IMR-90 (cell line): ENCODE measurements around the gene MRC2. TPM values are rescaled to one million over a fixed set of nuclear protein-coding genes. Genes with fewer than 3 reads are reported as not detected.

Source experiments
- ATAC-seq: fragments of 200-7000 bp; cut with Tn5 transposase; 2 replicates; pipeline ENCODE4 v1.9.1; 2020; ENCODE audit warnings: low read depth, mild to moderate bottlenecking, moderate library complexity
- BruUV-seq: library from RNA; stranded (reverse); fragments of 400-500 nt; replicated peaks from 2 replicates; lab custom pipeline; 2021; lab: Mats Ljungman, UMichigan
- CTCF ChIA-PET: fragments of 300-600 bp; formaldehyde crosslinking; extraction: SDS; loops from one replicate; lab custom pipeline; 2021; ENCODE audit warnings: antibody characterized with exemption; lab: Yijun Ruan, JAX
- POLR2A ChIA-PET: fragments of 300-600 bp; sonication (Branson Sonifier 250); formaldehyde crosslinking; loops from one replicate; lab custom pipeline; 2022; ENCODE audit warnings: antibody characterized with exemption; ENCODE audit not compliant: unreplicated experiment; lab: Charles Lee
- DNase-seq: peaks from one replicate; pipeline ENCODE4 v3.0.0; 2013
- H2AFZ ChIP-seq: replicated peaks from 2 replicates; pipeline ENCODE3; 2013; ENCODE audit warnings: low read length, mild to moderate bottlenecking; ENCODE audit not compliant: poor library complexity
- H2AK5ac ChIP-seq: 2 replicates; pipeline ENCODE4 v1.6.1; 2013; ENCODE audit warnings: low read depth, low read length, inconsistent platforms
- H2AK9ac ChIP-seq: replicated peaks from 2 replicates; pipeline ENCODE3; 2013; ENCODE audit warnings: mild to moderate bottlenecking, low read depth, low read length, moderate library complexity; ENCODE audit not compliant: poor library complexity
- H2BK120ac ChIP-seq: 2 replicates; pipeline ENCODE4 v1.6.1; 2013; ENCODE audit warnings: low read depth, low read length, inconsistent platforms
- H2BK15ac ChIP-seq: 3 replicates; pipeline ENCODE4 v1.6.1; 2013; ENCODE audit warnings: low read depth, low read length, inconsistent platforms
- H2BK20ac ChIP-seq: 2 replicates; pipeline ENCODE4 v1.6.1; 2013; ENCODE audit warnings: low read depth, mild to moderate bottlenecking, inconsistent platforms, low read length, moderate library complexity
- H2BK5ac ChIP-seq: 2 replicates; pipeline ENCODE4 v1.6.1; 2013; ENCODE audit warnings: mild to moderate bottlenecking, low read depth, low read length, inconsistent platforms; ENCODE audit not compliant: poor library complexity, severe bottlenecking
- H3K14ac ChIP-seq: replicated peaks from 2 replicates; pipeline ENCODE4 v1.6.1; 2013; ENCODE audit warnings: low read depth, low read length, inconsistent platforms
- H3K18ac ChIP-seq: 2 replicates; pipeline ENCODE4 v1.6.1; 2013; ENCODE audit warnings: low read depth, low read length, control low read depth
- H3K23ac ChIP-seq: 2 replicates; pipeline ENCODE4 v1.6.1; 2013; ENCODE audit warnings: low read depth, low read length, inconsistent platforms
- H3K27ac ChIP-seq: 2 replicates; pipeline ENCODE4 v1.5.1; 2013; ENCODE audit warnings: mild to moderate bottlenecking, control low read depth, low read length; ENCODE audit not compliant: insufficient read depth
- H3K27me3 ChIP-seq: 2 replicates; pipeline ENCODE4 v1.6.1; 2013; ENCODE audit warnings: low read length; ENCODE audit not compliant: control insufficient read depth, insufficient read depth
- H3K36me3 ChIP-seq: 2 replicates; pipeline ENCODE4 v1.6.1; 2013; ENCODE audit warnings: low read length, mixed read lengths; ENCODE audit not compliant: control insufficient read depth, insufficient read depth
- H3K4ac ChIP-seq: 2 replicates; pipeline ENCODE4 v1.6.1; 2013; ENCODE audit warnings: low read depth, low read length, inconsistent platforms
- H3K4me1 ChIP-seq: 2 replicates; pipeline ENCODE4 v1.6.1; 2013; ENCODE audit warnings: low read length, mixed read lengths; ENCODE audit not compliant: control insufficient read depth, insufficient read depth
- H3K4me2 ChIP-seq: 2 replicates; pipeline ENCODE4 v1.6.1; 2013; ENCODE audit warnings: low read depth, mild to moderate bottlenecking, control low read depth, low read length, moderate library complexity
- H3K4me3 ChIP-seq: 2 replicates; pipeline ENCODE4 v1.5.1; 2013; ENCODE audit warnings: low read depth, mild to moderate bottlenecking, control low read depth, low read length, moderate library complexity; ENCODE audit not compliant: insufficient read depth
- H3K56ac ChIP-seq: 2 replicates; pipeline ENCODE4 v1.6.1; 2013; ENCODE audit warnings: low read length, inconsistent platforms; ENCODE audit not compliant: insufficient read depth; ENCODE audit errors: extremely low read depth
- H3K79me1 ChIP-seq, 2 experiments: 2 replicates each; pipeline ENCODE4 v1.6.1; 2013; ENCODE audit warnings: low read length in 2 of 2, inconsistent platforms in 1 of 2, low read depth in 1 of 2
- H3K9ac ChIP-seq: 2 replicates; pipeline ENCODE4 v1.6.1; 2013; ENCODE audit warnings: low read depth, low read length, control low read depth
- H3K9me1 ChIP-seq: 2 replicates; pipeline ENCODE4 v1.6.1; 2013; ENCODE audit warnings: low read length, inconsistent platforms; ENCODE audit not compliant: insufficient read depth
- H3K9me3 ChIP-seq: 2 replicates; pipeline ENCODE4 v1.6.1; 2013; ENCODE audit warnings: low read length; ENCODE audit not compliant: control insufficient read depth, insufficient read depth
- H4K20me1 ChIP-seq: 2 replicates; pipeline ENCODE4 v1.6.1; 2013; ENCODE audit warnings: low read length, inconsistent platforms; ENCODE audit not compliant: insufficient read depth
- H4K5ac ChIP-seq: 2 replicates; pipeline ENCODE4 v1.6.1; 2013; ENCODE audit warnings: mild to moderate bottlenecking, low read depth, low read length, control low read depth
- H4K8ac ChIP-seq, 2 experiments: 2 replicates each; pipeline ENCODE4 v1.6.1; 2013; ENCODE audit warnings: low read depth in 2 of 2, low read length in 2 of 2, control low read depth in 1 of 2, inconsistent platforms in 1 of 2
- H4K91ac ChIP-seq: 2 replicates; pipeline ENCODE4 v1.6.1; 2013; ENCODE audit warnings: low read depth, low read length, inconsistent platforms; ENCODE audit not compliant: insufficient read depth
- CHD1 ChIP-seq: IDR thresholded peaks from 2 replicates; pipeline ENCODE4 v1.6.1; 2012; ENCODE audit warnings: low read depth, low read length, improper control_type of control experiment
- CTCF ChIP-seq: conservative IDR thresholded peaks from 2 replicates; pipeline ENCODE4 v1.5.1; 2012; ENCODE audit warnings: mild to moderate bottlenecking, low read depth, low read length, improper control_type of control experiment
- FOS ChIP-seq: fragments of 150-350 bp; IDR thresholded peaks from 2 replicates; pipeline ENCODE4 v1.6.1; 2016; ENCODE audit warnings: low read depth, low read length
- MAZ ChIP-seq: IDR thresholded peaks from 2 replicates; pipeline ENCODE4 v1.6.1; 2012; ENCODE audit warnings: low read depth, mild to moderate bottlenecking, low read length, improper control_type of control experiment, moderate library complexity, borderline replicate concordance
- MXI1 ChIP-seq: IDR thresholded peaks from 2 replicates; pipeline ENCODE4 v1.6.1; 2012; ENCODE audit warnings: low read depth, mild to moderate bottlenecking, low read length, moderate library complexity, borderline replicate concordance
- NFE2L2 ChIP-seq: fragments of 150-350 bp; IDR thresholded peaks from 2 replicates; pipeline ENCODE4 v1.6.1; 2016; ENCODE audit warnings: low read depth, mild to moderate bottlenecking, low read length
- POLR2A ChIP-seq: IDR thresholded peaks from 2 replicates; pipeline ENCODE4 v1.6.1; 2012; ENCODE audit warnings: mild to moderate bottlenecking, low read depth, low read length
- RCOR1 ChIP-seq: IDR thresholded peaks from 2 replicates; pipeline ENCODE4 v1.6.1; 2012; ENCODE audit warnings: mild to moderate bottlenecking, low read length, improper control_type of control experiment; ENCODE audit not compliant: insufficient replicate concordance
- WGBS, 2 experiments: methylation state at CpG; one replicate each; pipeline versions ENCODE4 v1.1.5 to v1.1.7; 2013; ENCODE audit warnings: missing lambda C conversion rate in 2 of 2; ENCODE audit not compliant: insufficient read length in 1 of 2; ENCODE audit errors: extremely low coverage in 2 of 2; 5-methylcytosine and 5-hydroxymethylcytosine counted together
- dilution Hi-C: fragments of 300-500 bp; cut with HindIII; formaldehyde crosslinking; loops from one replicate; pipeline ENCODE4 v1.14.3; 2018; ENCODE audit warnings: low sequenced_read_pairs; ENCODE audit not compliant: unreplicated experiment
- in situ Hi-C: fragments of 300-500 bp; cut with MboI; formaldehyde crosslinking; loops from 3 replicates; pipeline ENCODE4 v1.14.3; 2019; ENCODE audit warnings: low sequenced_read_pairs, inconsistent platforms, mixed read lengths
- intact Hi-C: fragments of 100-400 bp; cut with micrococcal nuclease; formaldehyde crosslinking; loops from 2 replicates; pipeline ENCODE4 v1.10.0; 2022
- polyA plus RNA-seq, 3 experiments: library from polyadenylated mRNA; depleted of rRNA; stranded (reverse); fragments of >200 nt; gene quantifications; 2 replicates each; pipeline ENCODE4 v1.2.3, GENCODE V29; 2012; ENCODE audit warnings: low replicate concordance in 1 of 3
- total RNA-seq: library from RNA; depleted of rRNA; stranded (reverse); fragments of >200 nt; gene quantifications from 2 replicates; pipeline ENCODE4 v1.2.3, GENCODE V29; 2012
- TF ChIP-seq, protein P1 (sequence below): fragments of 150-350 bp; IDR thresholded peaks from 2 replicates; pipeline ENCODE4 v1.6.1; 2017; ENCODE audit warnings: mild to moderate bottlenecking, antibody characterized with exemption, low read length, low read depth

MRC2 gene
- total and polyA plus RNA-seq, 2 of the 4 experiments (the other 2 are of a cell fraction): 39.3 to 137 TPM

DNA sequence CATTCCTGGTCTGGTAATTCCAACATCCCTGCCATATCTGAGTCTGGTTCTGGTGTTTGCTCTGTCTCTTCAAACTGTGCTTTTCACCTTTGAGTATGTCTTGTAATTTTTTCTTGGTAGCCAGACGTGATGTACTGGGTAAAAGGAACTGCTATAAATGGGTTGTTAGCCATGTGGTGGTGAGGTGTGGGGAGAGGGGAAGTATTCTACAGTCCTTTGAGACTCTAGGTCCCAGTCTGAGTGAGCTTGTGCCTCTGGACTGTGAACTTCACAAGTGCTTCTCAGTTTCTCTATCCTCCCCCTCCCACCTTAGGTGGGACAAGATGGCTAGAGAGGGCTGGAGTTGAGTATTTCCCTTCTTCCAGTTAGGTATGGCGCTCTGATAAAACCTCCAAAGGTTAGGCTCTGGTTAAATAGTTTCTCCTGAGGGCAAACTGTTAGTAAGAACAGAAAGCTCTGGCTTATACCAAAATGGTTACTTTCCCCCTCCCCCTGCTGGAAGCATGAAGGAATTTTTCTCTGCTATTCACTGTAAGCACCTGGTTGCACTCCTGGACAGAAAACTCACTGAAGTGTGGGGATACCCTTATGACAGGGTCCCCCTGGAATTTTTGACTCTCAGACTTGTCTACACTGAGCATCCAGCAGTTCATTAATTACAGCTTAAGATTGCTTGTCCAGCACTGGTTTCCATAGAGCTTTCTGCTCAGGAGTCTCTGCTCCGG lies 92.8 kb downstream of the MRC2 start:
- Histone ChIP-seq H3K4ac (no peak overlapping the region), H3K4me2 (no peak overlapping the region), H3K18ac (no peak overlapping the region), H3K23ac (no peak overlapping the region), H3K9me3 (no peaks in the 10 kb centered on the region), H4K20me1 (no peaks in the 10 kb centered on the region), H2AFZ (no peak overlapping the region), H2BK15ac (no peak overlapping the region), H3K27me3 (no peaks in the 10 kb centered on the region), H3K56ac (no peak overlapping the region), H3K4me3 (no peak overlapping the region), H4K8ac (no peak overlapping the region), H4K5ac (no peak overlapping the region), H2AK9ac (no peak overlapping the region), H3K36me3 (no peaks in the 10 kb centered on the region), H3K4me1 (peaks cover 5% of the 10 kb centered on the region), H3K14ac (no peak overlapping the region), H2BK5ac (no peak overlapping the region), H2BK120ac (no peak overlapping the region), H4K91ac (no peak overlapping the region), H3K9ac (no peak overlapping the region), H2AK5ac (no peak overlapping the region), H3K9me1 (peaks cover 3% of the 10 kb centered on the region), H2BK20ac (no peak overlapping the region), H3K79me1 (no peaks in the 10 kb centered on the region), H3K27ac (no peak overlapping the region)
- dilution Hi-C loops: no loop called here
- CTCF ChIA-PET: interaction anchor here (0.7 to 1.4 kb wide), 2 partner anchors 15 to 219 kb away, joined by 3 read pairs; no protein-coding TSS in a partner anchor
- TF ChIP-seq, protein P1, sequence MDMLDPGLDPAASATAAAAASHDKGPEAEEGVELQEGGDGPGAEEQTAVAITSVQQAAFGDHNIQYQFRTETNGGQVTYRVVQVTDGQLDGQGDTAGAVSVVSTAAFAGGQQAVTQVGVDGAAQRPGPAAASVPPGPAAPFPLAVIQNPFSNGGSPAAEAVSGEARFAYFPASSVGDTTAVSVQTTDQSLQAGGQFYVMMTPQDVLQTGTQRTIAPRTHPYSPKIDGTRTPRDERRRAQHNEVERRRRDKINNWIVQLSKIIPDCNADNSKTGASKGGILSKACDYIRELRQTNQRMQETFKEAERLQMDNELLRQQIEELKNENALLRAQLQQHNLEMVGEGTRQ: no peak
- no peak for TF ChIP-seq CTCF
- TF ChIP-seq MXI1: no peak
- TF ChIP-seq CHD1: no peak
- TF ChIP-seq POLR2A: no peak
- no peak for TF ChIP-seq MAZ
- TF ChIP-seq NFE2L2: no peak
- TF ChIP-seq RCOR1: no peak
- TF ChIP-seq FOS: no peak
- WGBS, 2 experiments: no CpG with 5 or more reads among the region's 3 CpGs
- no TSS peak for BruUV-seq
- POLR2A ChIA-PET: interaction anchor here (0.6 kb wide), 1 partner anchor 246 kb away, joined by 8 read pairs; the partner anchor contains the start of gene TANC2
- ATAC-seq (no peak), DNase-seq (no peak)
- intact Hi-C loops: no loop called here
- in situ Hi-C loops: no loop called here
